ENCODE data around the gene CPED1.
"Not testable (repeated sequence)": the region's sequence is repeated elsewhere in the genome, so short reads cannot be mapped to it uniquely, and the experiment has no call there.

The CPED1 gene

DNA sequence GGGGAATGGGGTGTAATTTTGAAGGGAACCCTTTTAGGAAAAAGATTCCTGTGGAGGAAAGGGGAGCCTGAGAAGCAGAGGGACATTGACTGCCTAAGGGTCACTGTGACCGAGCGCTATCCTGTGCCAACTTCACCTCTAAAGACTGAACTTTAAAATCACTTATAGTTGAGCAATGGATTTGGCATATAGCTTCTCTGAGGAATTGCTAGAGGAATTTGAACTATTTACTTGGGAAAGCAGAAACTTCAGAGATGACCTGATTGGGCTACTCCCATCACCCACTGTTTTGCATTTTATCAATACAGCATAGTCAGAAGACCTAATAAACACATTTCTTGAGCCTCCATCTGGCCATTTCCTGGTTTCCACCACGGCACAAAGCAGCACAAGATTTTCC, 316.6 kb downstream of the CPED1 start:
- DNase-seq: no peak

DNA sequence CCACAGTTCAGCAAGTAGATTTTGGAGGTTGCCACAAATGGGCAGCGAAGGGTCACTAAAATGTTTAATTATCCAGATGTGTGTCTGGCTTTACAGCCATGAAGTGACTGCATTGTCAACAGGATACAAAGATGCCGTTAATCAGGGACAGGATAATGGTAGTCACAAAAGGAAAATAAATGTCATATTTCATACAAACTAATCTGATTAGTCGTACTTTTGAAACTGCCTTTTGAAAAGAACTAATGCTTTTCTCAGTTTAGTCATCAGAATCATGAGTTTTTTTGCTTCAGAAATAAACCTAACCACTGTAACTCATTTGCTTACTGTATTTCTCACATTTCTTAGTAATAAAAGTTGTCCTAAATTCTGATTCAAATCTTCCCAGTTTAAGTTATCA, 318.1 kb downstream of the CPED1 start:
- DNase-seq: no peak

DNA sequence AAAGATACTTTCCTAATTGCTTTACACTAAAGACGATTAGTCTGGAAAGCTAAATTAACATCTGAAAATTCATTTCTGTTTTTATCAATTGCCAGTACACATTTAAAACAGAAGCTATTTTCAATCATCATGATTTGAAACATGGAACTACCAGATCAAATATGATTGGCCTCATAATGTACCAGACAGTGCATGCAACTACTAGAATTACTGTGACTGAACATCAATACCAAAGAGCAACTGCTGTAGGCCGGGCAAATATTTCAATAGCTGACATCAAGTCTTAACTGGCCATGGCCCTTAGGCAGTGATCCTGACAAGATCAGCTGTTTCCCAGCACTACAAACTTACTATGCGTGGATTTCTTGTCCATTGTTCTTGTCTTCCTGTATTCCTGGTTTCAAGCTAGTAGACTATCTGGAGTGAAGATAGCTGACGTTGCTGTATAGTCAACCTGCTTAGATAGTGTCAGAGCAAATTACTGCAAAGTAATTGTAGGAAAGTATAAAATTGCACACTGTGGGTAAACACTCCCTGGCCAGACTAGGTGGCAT, 318.6 kb downstream of the CPED1 start:
- DNase-seq: no peak

DNA sequence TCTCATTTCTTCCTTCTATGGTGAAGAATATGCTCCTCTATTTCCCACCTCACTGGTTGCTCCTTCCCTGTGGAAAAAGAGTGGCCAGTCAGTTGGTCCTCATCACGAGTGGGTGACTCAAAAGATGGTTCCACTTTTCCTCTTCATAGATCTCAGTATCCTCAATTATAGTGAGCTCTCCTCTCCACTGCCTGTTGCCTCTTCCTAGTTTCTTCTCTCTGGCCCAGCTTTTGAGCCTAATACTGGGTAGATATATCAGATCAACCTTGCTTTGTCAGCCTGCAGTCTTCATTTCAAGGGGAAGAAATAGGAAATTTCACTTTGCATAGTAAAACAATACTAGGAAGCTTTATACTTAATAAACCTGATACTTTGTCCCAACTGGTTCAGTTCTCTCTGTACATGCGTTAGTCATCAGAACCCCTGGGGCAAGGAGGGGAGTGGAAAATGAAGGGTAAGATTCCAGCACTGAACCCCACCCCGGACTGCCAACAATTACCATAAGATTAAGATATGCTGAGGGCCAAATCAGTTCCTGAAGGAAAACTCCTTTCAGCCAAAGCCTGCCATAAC, 324.8 kb downstream of the CPED1 start:
- no peak for DNase-seq

DNA sequence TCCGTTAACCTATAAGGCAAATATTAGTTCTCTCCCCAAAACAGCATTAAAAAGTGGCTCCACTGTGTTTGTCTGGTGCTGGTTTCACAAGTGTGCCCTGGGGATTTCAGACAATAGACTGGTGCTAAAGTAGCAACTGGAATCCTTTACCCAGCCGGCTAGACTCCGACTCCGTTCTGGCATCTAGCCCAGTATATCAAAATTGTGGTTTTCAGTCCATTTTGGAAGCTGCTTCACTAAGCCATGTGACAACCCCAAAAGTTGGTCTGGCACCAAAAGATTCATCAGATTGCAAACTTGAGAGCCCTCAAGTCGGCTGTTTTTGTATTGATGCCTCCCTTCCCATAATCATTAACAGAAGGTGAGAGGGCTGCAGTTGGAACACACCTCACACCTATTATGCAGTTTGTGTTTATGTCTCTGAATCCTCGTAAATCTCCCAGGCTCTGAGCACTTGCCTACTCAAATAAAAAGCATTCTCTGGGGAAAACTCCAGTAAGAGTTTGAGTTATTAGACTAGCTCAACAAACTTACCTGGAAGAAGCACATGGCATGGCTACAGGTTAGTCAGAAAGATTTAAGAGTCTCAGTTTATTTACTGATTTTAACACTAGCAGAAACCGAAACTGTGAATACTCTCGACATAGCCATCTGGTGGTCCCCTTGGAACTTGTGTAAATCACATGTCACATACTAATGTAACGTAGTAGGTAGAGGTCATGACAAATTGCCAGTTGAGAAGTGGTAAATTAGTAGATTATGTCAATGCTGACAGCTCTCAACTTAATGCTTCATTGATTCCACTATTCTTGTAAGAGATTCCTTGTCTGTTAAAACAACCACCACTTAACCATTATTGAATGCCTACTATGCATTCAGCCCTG, 325.5 kb downstream of the CPED1 start:
- DNase-seq: no peak

DNA sequence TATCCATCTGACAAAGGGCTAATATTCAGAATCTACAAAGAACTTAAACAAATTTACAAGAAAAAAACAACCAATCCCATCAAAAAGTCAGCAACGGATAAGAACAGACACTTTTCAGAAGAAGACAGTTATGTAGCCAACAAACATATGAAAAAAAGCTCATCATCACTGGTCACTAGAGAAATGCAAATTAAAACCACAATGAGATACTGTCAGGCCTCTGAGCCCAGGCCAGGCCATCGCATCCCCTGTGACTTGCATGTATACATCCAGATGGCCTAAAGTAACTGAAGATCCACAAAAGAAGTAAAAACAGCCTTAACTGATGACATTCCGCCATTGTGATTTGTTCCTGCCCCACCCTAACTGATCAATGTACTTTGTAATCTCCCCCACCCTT, 326.7 kb downstream of the CPED1 start:
- DNase-seq: not testable (repeated sequence)

DNA sequence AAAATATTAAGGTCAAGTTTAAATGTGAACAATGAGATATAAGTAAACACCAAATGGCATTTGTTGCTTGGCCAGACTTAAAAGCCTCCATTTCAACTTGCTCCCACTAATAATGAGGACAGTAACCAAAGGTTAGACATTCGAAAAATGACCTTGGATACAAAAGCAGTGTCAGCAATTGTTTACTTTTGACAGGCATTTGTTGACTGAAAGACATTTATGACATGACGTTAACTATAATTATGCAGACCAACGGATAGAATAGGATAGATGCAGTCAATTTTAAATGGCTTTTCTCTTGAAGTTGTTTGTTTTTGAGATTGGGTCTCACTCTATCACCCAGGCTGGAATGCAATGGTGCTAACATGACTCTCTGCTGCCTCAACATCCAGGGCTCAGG, 333.9 kb downstream of the CPED1 start:
- DNase-seq: no peak

DNA sequence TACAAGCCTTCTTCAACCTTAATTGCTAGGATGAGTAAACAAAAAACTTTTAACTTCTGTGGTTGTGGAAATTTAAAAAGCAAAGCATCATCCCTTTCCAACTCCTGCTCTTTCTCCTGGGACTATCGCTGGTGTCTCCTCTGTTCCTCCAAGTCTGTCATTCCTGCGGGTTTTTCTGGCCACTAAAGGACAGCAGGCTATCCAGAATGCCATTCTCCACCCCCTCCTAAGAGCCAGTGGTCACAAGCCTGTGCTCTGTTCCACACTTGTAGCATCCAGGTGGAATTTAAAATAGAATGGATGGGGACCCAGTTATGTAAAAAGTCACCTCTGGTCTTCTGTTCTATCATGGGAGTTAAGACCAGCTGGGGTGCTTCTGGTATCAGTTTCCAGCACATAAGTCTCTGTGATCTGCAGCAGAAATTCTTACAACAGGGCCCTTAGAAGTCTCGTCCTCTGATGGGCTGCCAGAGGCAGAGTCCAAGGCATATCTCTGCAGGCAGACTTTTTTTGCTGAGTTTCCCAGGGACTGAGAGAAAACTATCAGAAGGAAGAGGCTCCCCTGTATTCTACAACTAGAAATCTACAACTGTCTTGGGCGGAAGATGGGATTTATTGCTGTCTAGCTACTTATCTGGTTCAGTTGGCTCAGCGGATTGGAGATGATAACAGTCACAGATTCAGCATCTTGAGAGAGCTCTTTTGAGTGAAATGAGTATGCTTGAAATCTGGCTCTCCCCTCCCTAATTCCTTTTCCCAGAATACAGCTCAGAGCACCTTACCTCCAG, 335.2 kb downstream of the CPED1 start:
- DNase-seq: no peak

DNA sequence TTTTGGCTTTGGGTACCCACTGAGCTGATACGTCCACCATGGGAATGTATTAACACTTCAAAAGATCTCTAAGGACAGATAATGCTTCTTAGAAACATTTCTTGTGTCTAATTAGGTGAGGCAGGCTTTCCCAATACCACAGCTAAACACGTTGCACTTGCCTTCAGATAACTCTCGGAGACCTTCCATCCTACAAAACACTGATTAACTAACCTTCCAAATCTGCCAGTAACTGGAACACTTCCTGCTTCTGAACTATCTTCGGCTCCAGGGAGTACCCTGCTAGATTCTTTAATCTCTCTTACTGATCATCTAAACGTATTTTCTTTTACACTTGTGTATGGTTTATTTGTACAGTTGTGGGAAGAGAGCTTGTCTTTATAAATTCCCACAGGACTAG, 339.2 kb downstream of the CPED1 start:
- DNase-seq: no peak

DNA sequence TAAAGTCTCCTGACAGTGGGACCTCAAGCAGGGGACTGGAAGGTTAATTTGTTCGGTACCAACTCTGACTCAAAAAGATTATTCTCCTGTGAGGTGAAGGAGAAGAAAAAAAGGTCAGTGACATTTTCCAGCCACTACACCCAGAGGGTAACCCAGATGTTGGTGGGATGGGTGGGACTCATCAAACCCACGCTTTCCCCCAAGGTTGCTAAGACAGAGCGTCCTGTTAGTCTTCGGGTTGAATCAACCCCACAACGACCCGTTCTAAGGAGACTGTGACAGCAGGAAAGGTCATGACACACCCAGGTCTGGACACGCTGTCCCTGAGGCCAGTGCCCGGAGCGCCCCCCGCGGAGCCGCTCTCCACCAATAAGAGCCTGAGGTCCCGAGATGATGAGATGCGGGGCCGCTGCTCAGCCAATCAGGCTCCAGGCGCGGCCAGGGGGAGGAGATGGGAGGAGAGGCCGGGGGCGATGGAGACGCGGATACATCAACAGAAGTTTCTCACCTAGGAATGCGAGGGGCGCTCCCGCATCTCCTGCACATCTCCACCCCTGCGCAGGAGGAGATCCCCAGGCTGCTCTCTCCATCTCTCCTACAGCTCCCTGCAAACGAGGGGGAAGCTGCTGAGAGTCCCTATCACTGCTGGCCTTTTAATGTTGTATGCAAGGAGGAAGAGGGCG, 340.1 kb downstream of the CPED1 start, which contains the start of gene WNT16:
TSS of gene WNT16 (plus strand) at position 493 of the 683 bp plus-strand sequence. CDS start 293 bp downstream, outside the sequence.
- peak in 17 of 58 donors; percentile 1 to 53 (median 7) for DNase-seq

DNA sequence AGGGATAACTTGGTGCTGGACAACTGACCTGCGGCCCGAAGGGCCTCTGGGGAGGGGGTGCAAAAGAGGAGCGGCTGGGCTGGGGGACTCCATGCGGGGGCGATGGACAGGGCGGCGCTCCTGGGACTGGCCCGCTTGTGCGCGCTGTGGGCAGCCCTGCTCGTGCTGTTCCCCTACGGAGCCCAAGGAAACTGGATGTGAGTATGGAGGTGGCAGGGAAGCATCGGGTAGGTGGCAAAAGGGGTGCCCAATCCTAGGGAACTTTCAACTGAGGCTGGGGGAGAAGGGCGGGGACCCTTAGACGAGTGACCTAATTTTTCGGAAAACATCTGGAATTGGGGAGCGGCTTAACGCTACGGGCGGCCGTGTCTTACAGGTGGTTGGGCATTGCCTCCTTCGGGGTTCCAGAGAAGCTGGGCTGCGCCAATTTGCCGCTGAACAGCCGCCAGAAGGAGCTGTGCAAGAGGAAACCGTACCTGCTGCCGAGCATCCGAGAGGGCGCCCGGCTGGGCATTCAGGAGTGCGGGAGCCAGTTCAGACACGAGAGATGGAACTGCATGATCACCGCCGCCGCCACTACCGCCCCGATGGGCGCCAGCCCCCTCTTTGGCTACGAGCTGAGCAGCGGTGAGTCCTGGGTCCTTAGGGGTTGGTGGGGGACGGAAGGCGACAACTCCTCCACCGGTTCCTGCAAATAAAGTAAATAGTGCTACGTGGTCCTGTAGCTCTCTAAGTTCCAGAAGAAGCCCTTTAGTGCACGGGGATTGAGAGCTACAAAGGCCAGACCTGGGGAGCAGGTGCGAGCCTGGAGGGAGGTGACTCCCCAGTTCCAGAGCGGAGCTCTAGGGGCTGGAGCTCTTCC, 340.9 kb downstream of the CPED1 start:
- peak in 3 of 58 donors; percentile 1 to 14 (median 5) for DNase-seq

DNA sequence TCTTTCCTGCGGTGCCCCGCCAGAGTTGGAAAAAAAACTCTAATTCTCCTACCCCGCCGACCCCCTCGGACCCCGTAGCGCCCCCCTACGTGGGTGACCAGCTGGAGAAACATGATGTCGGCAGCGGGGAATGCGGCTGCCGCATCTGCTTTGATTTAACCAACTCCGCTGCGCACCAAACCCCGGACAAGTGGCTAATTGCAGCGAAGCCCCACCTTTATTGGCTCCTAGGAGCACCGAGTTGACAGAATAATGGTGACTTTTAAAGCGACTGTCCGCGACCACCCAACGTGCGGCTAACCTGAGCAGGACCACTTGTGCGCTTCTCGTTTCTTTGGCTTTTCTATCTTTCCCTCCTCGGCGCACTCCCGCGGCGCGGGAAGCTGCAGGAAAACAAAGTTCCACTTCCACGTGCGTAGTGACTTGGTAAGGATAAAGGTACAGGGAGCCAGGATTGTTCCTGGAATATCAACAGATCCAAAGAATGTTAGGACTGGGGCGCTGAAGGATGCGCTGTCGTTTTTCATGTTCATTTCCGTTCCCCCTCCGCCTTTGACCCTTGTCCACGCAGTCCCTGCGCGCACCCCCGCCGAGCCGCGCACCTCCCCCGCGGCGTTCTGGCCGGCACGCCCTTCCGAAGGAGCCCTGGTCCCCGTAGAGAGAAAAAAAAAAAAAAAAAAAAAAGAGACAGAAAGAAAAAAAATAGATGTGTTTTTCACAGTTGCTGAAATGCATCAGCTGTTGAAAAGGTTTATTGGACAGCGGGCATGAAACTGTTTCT, 341.7 kb downstream of the CPED1 start:
- DNase-seq: peak in 1 of 58 donors; percentile 1

DNA sequence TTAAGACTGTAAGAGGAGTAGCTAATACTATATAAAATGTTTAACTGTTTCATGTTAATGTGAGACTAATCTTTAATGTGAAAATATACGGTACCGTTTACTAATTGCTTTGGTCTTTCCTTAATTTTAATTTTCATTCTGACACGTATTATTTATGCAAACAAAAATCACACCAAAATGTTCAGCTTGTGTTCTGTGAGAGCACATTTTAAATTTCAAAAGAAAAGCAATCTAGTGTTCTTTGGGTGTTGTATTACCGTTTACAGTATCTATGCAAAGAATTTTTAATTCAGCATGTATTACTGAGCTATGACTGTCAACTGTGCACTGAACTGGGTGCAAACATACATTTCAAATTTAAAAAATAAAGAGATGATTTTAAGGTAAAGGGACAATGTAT, 342.5 kb downstream of the CPED1 start:
- DNase-seq: no peak

DNA sequence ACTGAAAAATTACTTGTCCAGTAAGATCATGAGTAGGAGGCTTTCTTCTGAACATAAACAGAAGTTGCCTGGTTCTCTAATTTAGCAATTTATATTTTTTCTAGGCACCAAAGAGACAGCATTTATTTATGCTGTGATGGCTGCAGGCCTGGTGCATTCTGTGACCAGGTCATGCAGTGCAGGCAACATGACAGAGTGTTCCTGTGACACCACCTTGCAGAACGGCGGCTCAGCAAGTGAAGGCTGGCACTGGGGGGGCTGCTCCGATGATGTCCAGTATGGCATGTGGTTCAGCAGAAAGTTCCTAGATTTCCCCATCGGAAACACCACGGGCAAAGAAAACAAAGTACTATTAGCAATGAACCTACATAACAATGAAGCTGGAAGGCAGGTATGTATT, 343.1 kb downstream of the CPED1 start:
- no peak for DNase-seq

DNA sequence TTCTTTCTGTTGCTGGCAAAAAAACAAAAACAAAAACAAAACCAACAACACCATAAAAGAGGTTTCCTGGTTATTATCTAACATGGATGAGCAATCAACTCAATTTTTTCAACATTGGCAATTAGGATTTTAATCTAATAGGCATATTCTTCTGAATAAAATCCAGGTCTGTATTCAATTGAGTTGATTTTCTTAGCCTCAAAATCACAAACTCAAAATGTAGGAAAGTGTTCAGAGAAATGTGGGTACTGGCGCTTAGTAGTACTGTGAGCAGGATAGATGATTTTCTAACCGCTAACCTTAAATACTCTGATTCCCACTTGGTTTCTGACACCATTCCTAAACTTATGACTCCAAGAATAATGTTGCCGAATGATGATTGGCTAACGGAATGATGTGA, 345.9 kb downstream of the CPED1 start:
- DNase-seq: no peak

DNA sequence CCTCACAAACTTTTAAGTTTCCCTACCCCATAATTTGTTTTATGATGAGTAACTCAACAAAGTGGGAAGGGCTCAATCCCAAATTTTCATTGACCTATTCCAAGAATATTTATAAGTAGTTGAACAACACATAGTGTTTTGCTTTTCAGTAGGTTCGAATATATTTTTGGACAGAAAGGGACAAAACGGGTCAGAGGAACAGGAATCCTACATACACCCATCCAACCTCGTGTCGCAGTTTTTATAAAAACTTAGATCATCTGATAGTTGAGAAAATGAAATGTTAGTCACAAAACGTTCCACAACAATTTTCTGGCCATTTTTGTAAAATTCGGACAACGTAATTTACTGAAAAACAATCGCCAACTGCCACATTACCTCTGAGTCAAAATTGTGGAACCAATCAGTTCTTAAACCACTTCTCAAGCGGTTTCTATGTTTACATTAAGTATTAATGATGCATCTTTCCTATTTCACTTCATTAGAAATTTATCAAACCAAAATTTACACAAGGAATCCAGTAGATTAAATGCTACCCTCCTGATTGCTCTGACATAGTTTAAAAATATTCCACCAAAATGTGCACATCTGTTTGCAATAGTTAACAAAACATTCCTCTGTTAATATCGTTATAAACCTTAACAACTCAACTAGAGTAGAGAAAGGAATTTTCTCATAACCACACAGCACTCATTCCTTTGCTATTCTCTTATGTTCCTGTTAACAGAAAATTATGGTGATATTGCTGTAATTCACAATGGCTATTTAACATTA, 346.6 kb downstream of the CPED1 start:
- no peak for DNase-seq

DNA sequence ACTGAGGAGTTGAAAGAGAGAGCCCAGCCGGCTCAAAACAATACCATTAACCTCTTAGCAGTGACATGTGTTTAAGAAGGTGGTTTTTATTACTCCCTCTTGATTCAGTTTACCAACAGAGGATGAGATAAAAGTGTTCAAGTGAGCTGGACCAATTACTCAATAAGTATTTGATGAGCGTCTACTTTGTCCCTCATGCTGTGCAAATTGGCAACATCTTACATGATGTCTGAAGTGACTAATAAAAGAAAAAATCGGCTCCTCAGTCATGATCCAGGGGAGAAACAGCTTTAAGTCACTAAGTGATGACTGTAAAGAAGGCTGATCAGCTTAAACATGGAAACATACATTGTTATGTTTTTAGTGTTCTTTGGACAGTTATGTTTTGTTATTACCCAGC, 348.1 kb downstream of the CPED1 start:
- no peak for DNase-seq

DNA sequence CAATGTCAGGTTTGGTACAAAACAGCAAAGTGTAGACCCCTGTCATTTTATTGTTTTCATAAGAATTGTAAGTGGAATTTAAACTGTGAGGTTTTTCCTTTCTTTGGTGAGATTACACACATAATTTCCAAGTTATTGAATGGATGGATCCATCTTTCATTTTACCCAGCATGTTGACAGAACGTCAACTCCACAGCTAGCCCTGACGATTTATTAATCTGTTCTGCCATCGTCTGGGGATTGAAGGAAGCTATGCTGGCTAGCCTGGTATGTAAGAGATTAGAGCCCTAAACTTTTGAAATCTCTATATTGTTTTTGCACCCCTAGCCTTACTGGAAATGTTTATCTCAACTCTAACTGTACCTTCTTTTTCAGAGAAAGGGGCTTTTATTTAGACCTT, 348.9 kb downstream of the CPED1 start:
- DNase-seq: no peak

DNA sequence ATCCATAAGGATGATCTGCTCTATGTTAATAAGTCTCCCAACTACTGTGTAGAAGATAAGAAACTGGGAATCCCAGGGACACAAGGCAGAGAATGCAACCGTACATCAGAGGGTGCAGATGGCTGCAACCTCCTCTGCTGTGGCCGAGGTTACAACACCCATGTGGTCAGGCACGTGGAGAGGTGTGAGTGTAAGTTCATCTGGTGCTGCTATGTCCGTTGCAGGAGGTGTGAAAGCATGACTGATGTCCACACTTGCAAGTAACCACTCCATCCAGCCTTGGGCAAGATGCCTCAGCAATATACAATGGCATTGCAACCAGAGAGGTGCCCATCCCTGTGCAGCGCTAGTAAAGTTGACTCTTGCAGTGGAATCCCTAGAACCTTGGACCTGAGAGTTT, 350.6 kb downstream of the CPED1 start:
- DNase-seq: no peak
